Cardiac fibroblast (primary cell): Measurements from ENCODE around the gene ATXN7.
A peak's percentile ranks its signal among the peaks of the same experiment; 100 is the strongest.

Source experiments
- DNase-seq, 2 donors: peaks; one replicate each; pipeline versions ENCODE4 v3.0.0 to v3.0.0-alpha.2; 2010; ENCODE audit warnings: low read depth in 2 of 2
- H3K4me3 ChIP-seq, 2 donors: replicated peaks in 1 of 2; 1 replicate in 1 of 2; 2 replicates in 1 of 2; pipeline ENCODE4 v1.5.1; 2011; ENCODE audit warnings: low read depth in 2 of 2, low read length in 2 of 2, mild to moderate bottlenecking in 2 of 2, moderate library complexity in 1 of 2
- CTCF ChIP-seq: IDR thresholded peaks from one replicate; pipeline ENCODE4 v1.5.1; 2011; ENCODE audit warnings: low read depth, mild to moderate bottlenecking, low read length, inconsistent platforms

The ATXN7 gene

GRCh38 chr3:63979093-63979885 is 115.6 kb downstream of the ATXN7 start:
- no peak for TF ChIP-seq CTCF
- peak; percentile 37 to 85 for DNase-seq
- no peak overlapping the region for H3K4me3 ChIP-seq

GRCh38 chr3:63980019-63980418 is 116.4 kb downstream of the ATXN7 start:
- no peak for DNase-seq
- H3K4me3 ChIP-seq, result no peak overlapping the region
- TF ChIP-seq CTCF, result no peak

GRCh38 chr3:63980830-63981498 is 117.3 kb downstream of the ATXN7 start:
- TF ChIP-seq CTCF, result no peak
- DNase-seq, result no peak
- H3K4me3 ChIP-seq, result no peak overlapping the region

- DNase-seq, result no peak
- H3K4me3 ChIP-seq, result no peak overlapping the region
- TF ChIP-seq CTCF, result no peak
Observed at GRCh38 chr3:63981980-63982379, 118.3 kb downstream of the ATXN7 start.

- no peak for TF ChIP-seq CTCF
- DNase-seq, result no peak
- H3K4me3 ChIP-seq, result no peak overlapping the region
Observed at GRCh38 chr3:63984391-63984790, 120.7 kb downstream of the ATXN7 start.

GRCh38 chr3:63986146-63986545 is 122.5 kb downstream of the ATXN7 start:
- DNase-seq, result peak in 1 of 2 donors; percentile 15
- no peak overlapping the region for H3K4me3 ChIP-seq
- TF ChIP-seq CTCF, result no peak
